ENCODE measurements around the gene TRIM2.

GRCh38 chr4:153205757-153206156 is 1.5 kb downstream of the TRIM2 start:
- TF ChIP-seq CTCF (IDR thresholded peaks at IDR 0.05) (no peak), POLR2AphosphoS5 (IDR thresholded peaks at IDR 0.05; ENCODE audit: insufficient read depth in 1 of 2, low read depth in 1 of 2) (no peak), POLR2A (IDR thresholded peaks at IDR 0.05) (no peak)

Measured in vagina (tissue), 2 donors.